Pancreas (tissue), 10 donors: ENCODE measurements around the gene ME1. TPM values are rescaled to one million over a fixed set of nuclear protein-coding genes. Genes with fewer than 3 reads are reported as not detected.
"Not testable (repeated sequence)": the region's sequence is repeated elsewhere in the genome, so short reads cannot be mapped to it uniquely, and the experiment has no call there.

Source experiments
- ATAC-seq, 4 donors: fragments of 200-7000 bp; cut with Tn5 transposase; one replicate each; pipeline versions ENCODE4 v1.8.0 to v1.9.1; 2020; ENCODE audit warnings: mild to moderate bottlenecking in 4 of 4, moderate library complexity in 4 of 4
- DNase-seq, 6 donors: peaks; one replicate each; pipeline ENCODE4 v3.0.0-alpha.2; 2020
- FAIRE-seq: peaks from 2 replicates; lab custom pipeline; 2012; peaks lifted over from hg19 to GRCh38; lab: Jason Lieb, UNC
- H3K27ac ChIP-seq, 4 donors: fragments of 200-600 bp; sonication (generic); 1 replicate in 3 of 4; 2 replicates in 1 of 4; pipeline versions ENCODE4 v1.5.0 to v1.8.0; 2020
- H3K27me3 ChIP-seq, 4 donors: fragments of 200-600 bp; one replicate each; pipeline ENCODE4 v1.8.0; 2021
- H3K36me3 ChIP-seq, 3 donors: fragments of 200-600 bp; sonication (generic) in 1 of 3; one replicate each; pipeline versions ENCODE4 v1.5.0 to v1.8.0; 2020 to 2021
- H3K4me1 ChIP-seq, 3 donors: fragments of 200-600 bp; one replicate each; pipeline ENCODE4 v1.8.0; 2021
- H3K4me3 ChIP-seq, 4 donors: fragments of 200-600 bp; sonication (generic) in 2 of 4; one replicate each; pipeline versions ENCODE4 v1.5.0 to v1.8.0; 2020 to 2021
- H3K9me3 ChIP-seq, 4 donors: fragments of 200-600 bp; one replicate each; pipeline ENCODE4 v1.8.0; 2021
- WGBS, 2 donors: extraction: QIAGEN DNeasy Blood & Tissue Kit; methylation state at CpG; one replicate each; pipeline ENCODE4 v1.1.7; 2013; 5-methylcytosine and 5-hydroxymethylcytosine counted together
- intact Hi-C, 3 donors: fragments of 100-400 bp; cut with DNase I; formaldehyde crosslinking; loops; one replicate each; pipeline versions ENCODE4 v1.11.1 to v1.14.2; 2022
- polyA plus RNA-seq, 2 donors: library from polyadenylated mRNA; stranded (reverse); fragments of 200-250 nt; gene quantifications; one replicate each; pipeline ENCODE4 v1.2.3, GENCODE V29; 2013
- total RNA-seq, 6 donors: library from RNA; stranded (reverse); fragmentation: NEBNext Ultra II Directional in 4 of 6; extraction: Animal tissue kit (Norgen Biotek cat#: 25700) in 4 of 6; gene quantifications; one replicate each; pipeline versions ENCODE4 v1.2.1 to v1.2.4, GENCODE V29; 2021 to 2023
- TF ChIP-seq, protein P1 (sequence below), 4 donors: fragments of 200-600 bp; sonication (generic) in 3 of 4; IDR thresholded peaks; one replicate each; pipeline versions ENCODE4 v1.5.0 to v1.8.0; 2021; ENCODE audit warnings: antibody characterized with exemption in 4 of 4
- donor health status: healthy with polysubstance abuse.
- donor health status: DM: no; HTN: no; CAD: no; lungs with moderate emphysema.
- donor health status: DM: no; HTN: no; CAD: no.
- donor health status: control.
- donor health status: control.
- donor health status: Bipolar disorder and iron deficiency.
- donor health status: DM: yes; HTN: yes; CAD: no.
- donor health status: DM: no; HTN: no; CAD: no.
- donor health status: DM: no; HTN: no; CAD: no.
- donor health status: DM: yes; HTN: yes; CAD: no.

Gene ME1
- total and polyA plus RNA-seq, 8 donors, result 1.5 to 4.6 (median 3.1) TPM

DNA sequence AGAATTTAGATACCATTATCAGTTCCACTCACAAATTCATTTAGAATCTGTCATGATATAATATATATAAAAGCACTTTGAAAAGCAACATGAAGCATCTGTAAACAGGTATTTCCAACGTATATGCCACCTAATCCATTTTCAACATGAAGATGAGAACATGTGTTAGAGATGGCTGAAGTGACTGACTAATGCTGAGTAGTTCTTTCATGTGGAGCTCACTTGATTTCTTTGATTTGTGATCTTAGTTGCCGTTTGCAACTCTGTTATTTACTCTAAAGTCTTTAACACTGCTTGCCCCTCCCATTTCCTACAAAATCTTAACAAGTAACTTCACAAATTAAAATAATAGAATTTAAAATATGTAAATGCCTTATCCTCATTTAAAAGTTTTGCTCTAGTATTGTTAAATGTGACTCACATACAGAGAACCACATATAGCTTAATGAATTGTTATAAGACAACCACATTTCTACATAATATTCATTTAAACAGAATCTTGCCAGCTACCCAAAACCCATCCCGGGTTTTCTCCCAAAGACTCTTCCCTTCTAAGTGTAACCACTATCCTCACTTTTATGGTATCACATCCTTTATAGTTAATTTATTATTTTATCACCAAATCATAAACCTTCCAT is 78.3 kb downstream of the ME1 start:
- H3K27ac ChIP-seq, result no peak overlapping the region
- TF ChIP-seq, protein P1, sequence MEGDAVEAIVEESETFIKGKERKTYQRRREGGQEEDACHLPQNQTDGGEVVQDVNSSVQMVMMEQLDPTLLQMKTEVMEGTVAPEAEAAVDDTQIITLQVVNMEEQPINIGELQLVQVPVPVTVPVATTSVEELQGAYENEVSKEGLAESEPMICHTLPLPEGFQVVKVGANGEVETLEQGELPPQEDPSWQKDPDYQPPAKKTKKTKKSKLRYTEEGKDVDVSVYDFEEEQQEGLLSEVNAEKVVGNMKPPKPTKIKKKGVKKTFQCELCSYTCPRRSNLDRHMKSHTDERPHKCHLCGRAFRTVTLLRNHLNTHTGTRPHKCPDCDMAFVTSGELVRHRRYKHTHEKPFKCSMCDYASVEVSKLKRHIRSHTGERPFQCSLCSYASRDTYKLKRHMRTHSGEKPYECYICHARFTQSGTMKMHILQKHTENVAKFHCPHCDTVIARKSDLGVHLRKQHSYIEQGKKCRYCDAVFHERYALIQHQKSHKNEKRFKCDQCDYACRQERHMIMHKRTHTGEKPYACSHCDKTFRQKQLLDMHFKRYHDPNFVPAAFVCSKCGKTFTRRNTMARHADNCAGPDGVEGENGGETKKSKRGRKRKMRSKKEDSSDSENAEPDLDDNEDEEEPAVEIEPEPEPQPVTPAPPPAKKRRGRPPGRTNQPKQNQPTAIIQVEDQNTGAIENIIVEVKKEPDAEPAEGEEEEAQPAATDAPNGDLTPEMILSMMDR (IDR thresholded peaks at IDR 0.05), result no peak
- no peaks in the 10 kb centered on the region for H3K4me1 ChIP-seq
- no peak overlapping the region for H3K4me3 ChIP-seq
- no peak for FAIRE-seq
- no peaks in the 10 kb centered on the region for H3K36me3 ChIP-seq
- H3K27me3 ChIP-seq, result no peaks in the 10 kb centered on the region
- no peaks in the 10 kb centered on the region for H3K9me3 ChIP-seq
- WGBS, 2 donors, result 67 to 70% methylated on average over 3 of the region's 3 CpGs
- no peak for ATAC-seq
- intact Hi-C loops, result no loop called here
- no peak for DNase-seq

- TF ChIP-seq, protein P1 (IDR thresholded peaks at IDR 0.05), result no peak
- intact Hi-C loops, result no loop called here
- Histone ChIP-seq H3K27ac (no peak overlapping the region), H3K9me3 (no peaks in the 10 kb centered on the region), H3K27me3 (no peaks in the 10 kb centered on the region), H3K4me1 (no peaks in the 10 kb centered on the region), H3K36me3 (no peaks in the 10 kb centered on the region), H3K4me3 (no peak overlapping the region)
- FAIRE-seq (no peak), DNase-seq (no peak), ATAC-seq (no peak)
- 78 to 85% methylated on average over 3 of the region's 3 CpGs for WGBS, 2 donors
These were observed 87.7 kb downstream of the ME1 start for GRCh38 chr6:83343121-83343520.

DNA sequence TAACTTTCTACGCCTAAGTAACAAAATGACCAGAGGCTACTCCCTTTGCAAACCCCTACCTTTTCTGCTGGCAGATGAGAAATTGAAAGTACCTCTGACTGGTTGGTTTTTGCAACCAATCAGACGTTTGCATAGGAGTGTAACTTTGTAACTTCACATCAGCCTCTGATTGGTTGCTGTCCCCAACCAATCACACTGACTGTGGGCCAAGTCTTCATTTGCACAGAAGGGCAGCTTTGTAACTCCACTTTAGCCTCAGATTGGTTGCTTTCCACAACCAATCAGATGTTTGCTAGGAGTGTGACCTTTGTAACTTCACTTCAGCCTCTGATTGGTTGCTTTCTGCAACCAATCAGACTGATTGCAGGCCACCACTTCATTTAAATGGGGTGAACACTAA is 89.1 kb downstream of the ME1 start:
- no peak overlapping the region for H3K27ac ChIP-seq
- intact Hi-C loops, result no loop called here
- 74 to 80% methylated on average over 2 of the region's 2 CpGs for WGBS, 2 donors
- no peaks in the 10 kb centered on the region for H3K36me3 ChIP-seq
- no peaks in the 10 kb centered on the region for H3K9me3 ChIP-seq
- DNase-seq (no peak), ATAC-seq (no peak), FAIRE-seq (no peak)
- H3K4me1 ChIP-seq, result no peaks in the 10 kb centered on the region
- TF ChIP-seq, protein P1 (IDR thresholded peaks at IDR 0.05), result no peak
- H3K4me3 ChIP-seq, result no peak overlapping the region
- no peaks in the 10 kb centered on the region for H3K27me3 ChIP-seq

DNA sequence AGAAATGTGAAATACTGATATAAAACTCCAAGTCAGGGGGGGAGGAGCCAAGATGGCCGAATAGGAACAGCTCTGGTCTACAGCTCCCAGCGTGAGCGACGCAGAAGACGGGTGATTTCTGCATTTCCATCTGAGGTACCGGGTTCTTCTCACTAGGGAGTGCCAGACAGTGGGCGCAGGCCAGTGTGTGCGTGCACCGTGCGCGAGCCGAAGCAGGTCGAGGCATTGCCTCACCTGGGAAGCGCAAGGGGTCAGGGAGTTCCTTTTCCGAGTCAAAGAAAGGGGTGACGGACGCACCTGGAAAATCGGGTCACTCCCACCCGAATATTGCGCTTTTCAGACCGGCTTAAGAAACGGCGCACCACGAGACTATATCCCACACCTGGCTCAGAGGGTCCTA is 96.9 kb downstream of the ME1 start:
- DNase-seq, H3K27ac ChIP-seq, H3K36me3 ChIP-seq, H3K27me3 ChIP-seq, FAIRE-seq, H3K4me3 ChIP-seq, ATAC-seq, H3K9me3 ChIP-seq, H3K4me1 ChIP-seq, intact Hi-C loops: not testable (repeated sequence)
- WGBS, 2 donors, result 96 to 100% methylated on average over 9 to 16 of the region's 24 CpGs

DNA sequence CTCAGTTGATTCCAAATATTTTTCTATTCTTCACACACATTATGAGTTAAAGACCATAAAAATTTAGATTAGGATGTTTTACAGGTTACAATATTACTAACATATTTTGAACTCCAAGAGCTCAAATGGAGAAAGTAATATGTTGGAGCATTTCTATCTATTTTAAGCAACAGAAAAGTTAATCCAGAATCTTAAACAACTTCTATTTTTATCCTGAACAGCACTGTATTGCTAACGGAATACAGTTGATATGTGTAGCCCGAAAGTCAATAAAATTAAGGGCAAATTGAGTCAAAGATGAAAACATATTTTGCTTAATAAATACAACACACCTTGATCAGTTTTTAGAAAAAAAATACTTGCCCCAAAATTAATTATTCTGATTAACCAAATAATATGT is 97.4 kb downstream of the ME1 start:
- FAIRE-seq (no peak), DNase-seq (no peak), ATAC-seq (no peak)
- no peaks in the 10 kb centered on the region for H3K4me1 ChIP-seq
- WGBS, 2 donors, result 80% methylated on average over 2 of the region's 2 CpGs
- no peak overlapping the region for H3K4me3 ChIP-seq
- H3K27ac ChIP-seq, result no peak overlapping the region
- no peaks in the 10 kb centered on the region for H3K27me3 ChIP-seq
- TF ChIP-seq, protein P1 (IDR thresholded peaks at IDR 0.05), result no peak
- intact Hi-C loops, result no loop called here
- no peaks in the 10 kb centered on the region for H3K36me3 ChIP-seq
- H3K9me3 ChIP-seq, result no peaks in the 10 kb centered on the region
